HG03064 (cell line): Measurements from ENCODE around the gene SNPH.
"Not testable (repeated sequence)": the region's sequence is repeated elsewhere in the genome, so short reads cannot be mapped to it uniquely, and the experiment has no call there.

Experiments used
- ATAC-seq: cut with Tn5 transposase; IDR thresholded peaks from one replicate; pipeline ENCODE4 v1.9.1; 2021; ENCODE audit warnings: low read depth; ENCODE audit not compliant: unreplicated experiment

SNPH gene, protein sequence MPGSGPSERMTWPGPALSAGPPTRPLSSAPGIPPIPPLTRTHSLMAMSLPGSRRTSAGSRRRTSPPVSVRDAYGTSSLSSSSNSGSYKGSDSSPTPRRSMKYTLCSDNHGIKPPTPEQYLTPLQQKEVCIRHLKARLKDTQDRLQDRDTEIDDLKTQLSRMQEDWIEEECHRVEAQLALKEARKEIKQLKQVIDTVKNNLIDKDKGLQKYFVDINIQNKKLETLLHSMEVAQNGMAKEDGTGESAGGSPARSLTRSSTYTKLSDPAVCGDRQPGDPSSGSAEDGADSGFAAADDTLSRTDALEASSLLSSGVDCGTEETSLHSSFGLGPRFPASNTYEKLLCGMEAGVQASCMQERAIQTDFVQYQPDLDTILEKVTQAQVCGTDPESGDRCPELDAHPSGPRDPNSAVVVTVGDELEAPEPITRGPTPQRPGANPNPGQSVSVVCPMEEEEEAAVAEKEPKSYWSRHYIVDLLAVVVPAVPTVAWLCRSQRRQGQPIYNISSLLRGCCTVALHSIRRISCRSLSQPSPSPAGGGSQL

GRCh38 chr20:1266167-1266973 lies at the start of gene SNPH:
Gene SNPH, plus strand, starts transcription at chr20:1266294. Its CDS starts 29,946 bp downstream, at chr20:1296240.
- no peak for ATAC-seq

DNA sequence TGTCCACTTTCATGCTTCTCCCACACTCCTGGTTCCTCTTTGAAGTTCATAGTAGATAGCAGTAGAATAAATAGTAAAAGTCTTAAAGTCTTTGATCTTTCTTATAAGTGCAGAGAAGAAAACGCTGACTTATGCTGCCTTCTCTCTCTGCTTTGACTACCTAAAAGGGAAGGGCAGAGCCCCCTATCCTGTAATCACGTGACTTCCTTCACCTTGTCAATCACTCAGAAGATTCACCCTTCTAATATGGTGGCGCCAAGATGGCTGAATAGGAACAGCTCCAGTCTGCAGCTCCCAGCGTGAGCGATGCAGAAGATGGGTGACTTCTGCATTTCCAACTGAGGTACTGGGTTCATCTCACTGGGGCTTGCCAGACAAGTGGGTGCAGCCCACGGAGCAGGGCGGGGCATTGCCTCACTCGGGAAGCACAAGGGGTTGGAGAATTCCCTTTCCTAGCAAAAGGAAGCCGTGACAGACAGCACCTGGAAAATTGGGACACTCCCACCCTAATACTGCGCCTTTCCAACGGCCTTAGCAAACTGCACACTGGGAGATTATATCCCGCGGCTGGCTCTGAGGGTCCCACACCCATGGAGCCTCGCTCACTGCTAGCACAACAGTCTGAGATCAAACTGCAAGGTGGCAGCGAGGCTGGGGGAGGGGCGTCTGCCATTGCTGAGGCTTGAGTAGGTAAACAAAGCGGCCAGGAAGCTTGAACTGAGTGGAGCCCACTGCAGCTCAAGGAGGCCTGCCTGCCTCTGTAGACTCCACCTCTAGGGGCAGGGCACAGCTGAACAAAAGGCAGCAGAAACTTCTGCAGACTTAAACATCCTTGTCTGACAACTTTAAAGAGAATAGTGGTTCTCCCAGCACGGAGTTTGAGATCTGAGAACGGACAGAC lies 49.3 kb upstream of the SNPH start:
- ATAC-seq = not testable (repeated sequence)

- not testable (repeated sequence) for ATAC-seq
Observed at GRCh38 chr20:1222750-1223149, 43.3 kb upstream of the SNPH start.

DNA sequence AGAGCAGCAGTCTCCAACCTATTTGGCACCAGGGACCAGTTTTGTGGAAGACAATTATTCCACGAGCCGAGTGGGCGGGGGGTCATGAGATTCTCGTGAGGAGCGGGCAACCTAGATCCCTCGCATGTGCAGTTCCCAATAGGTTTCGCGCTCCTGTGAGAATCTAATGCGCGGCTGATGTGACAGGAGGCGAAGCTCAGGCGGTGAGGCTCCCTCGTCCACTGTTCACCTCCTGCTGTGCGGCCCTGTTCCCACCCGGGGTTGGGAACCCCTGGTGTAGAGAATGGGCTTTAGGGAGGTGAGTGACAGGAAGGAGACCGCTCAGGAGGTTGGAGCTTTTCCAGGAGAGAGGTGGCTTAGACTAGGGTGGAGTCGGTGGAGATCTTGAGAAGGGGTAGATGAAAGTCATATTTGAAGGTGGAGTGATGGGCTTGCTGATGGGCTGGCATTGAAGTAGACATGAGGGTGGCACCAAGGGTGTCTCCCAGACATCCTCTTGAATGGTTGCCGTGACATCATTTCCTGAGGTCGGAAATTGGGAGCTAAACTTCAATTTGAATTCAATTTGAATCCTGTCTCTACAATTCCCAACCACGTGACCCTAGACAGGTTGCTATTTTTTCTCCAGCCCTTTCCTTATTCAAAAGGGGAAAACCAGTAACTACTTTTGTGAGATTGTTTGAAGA lies 41.7 kb upstream of the SNPH start:
- ATAC-seq = no peak

GRCh38 chr20:1225263-1225782 lies 40.8 kb upstream of the SNPH start:
- ATAC-seq = no peak

DNA sequence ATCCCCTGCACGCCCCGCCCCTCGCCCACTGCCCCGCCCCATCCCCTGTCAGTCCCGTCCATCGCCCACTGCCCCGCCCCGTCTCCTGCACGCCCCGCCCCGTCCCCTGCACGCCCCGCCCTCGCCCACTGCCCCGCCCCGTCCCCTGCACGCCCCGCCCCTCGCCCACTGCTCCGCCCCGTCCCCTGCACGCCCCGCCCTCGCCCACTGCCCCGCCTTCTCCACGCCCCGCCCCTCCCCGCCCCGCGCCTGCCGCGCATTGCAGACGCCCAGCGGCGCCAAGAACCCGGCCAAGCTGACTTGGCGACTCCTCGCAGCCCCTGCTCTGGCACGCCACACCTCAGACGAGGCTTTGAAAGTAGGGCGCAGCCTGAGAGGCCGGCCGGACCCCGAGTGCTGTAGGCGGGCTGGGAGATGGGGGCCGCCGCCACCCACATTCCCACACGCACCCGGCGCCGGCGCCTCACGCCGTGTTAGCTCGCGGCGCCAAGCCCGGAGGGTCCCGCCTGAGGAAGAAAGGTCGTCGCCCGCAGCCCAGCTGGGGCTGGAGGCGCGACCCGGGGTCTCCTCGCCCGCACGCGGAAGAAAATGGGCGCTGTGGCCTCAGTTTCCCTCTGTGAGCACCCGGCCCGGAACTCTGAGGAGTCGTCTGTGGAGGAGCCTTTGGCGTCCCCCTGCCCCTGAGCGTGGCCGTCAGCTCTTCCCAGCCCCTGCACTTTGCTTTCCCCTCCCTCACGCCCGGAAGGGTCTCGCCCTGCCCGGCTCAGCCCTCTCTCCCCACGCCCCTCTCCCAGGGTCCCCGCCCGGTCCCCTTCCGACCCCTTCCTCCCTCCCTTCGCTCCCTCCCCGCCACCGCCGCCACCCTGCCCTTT lies 40.1 kb upstream of the SNPH start, which contains the start of gene RAD21L1:
Gene RAD21L1, plus strand, starts transcription at position 262 of the 872 bp plus-strand sequence. CDS start 2,410 bp downstream, outside the sequence.
- no peak for ATAC-seq

DNA sequence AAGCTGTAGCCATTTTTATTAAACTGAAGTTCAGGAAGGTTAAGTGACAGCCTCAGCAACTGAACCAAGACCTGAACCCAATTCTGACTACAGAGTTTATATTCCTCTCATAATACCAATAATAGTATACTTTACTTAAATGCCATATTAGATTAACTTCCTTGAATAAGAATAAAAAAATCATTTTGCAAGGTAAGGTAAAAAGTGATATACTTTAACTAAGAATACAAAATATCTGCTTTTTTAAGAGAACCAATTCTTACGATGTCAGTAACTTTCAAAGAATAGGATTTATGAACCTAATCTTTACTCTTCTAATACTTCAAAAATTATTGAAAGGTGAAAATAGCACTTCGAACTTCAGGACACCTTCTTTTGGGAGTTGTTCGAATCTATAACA lies 36.6 kb upstream of the SNPH start:
- no peak for ATAC-seq

- ATAC-seq = no peak
Observed at GRCh38 chr20:1232286-1233111, 33.6 kb upstream of the SNPH start.

DNA sequence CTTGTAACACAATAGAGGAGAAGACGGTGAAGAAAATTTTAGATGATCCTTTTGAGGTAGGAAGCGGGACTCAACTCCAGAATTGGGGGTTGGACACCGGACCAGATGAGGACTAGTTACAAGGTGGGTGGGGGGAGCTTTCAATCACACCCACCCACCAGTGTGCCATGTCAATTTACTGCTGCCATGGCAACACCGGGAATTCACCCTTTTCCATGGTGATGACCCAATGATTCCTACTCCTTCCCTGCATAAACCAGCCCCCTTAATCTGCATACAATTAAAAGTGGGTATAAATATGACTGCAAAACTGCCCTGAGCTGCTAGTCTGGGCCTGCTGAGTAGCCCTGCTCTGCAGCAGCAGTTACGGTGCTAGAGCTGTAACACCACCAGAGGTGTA lies 25.5 kb upstream of the SNPH start:
- no peak for ATAC-seq

GRCh38 chr20:1241456-1241855 lies 24.6 kb upstream of the SNPH start:
- ATAC-seq = no peak

DNA sequence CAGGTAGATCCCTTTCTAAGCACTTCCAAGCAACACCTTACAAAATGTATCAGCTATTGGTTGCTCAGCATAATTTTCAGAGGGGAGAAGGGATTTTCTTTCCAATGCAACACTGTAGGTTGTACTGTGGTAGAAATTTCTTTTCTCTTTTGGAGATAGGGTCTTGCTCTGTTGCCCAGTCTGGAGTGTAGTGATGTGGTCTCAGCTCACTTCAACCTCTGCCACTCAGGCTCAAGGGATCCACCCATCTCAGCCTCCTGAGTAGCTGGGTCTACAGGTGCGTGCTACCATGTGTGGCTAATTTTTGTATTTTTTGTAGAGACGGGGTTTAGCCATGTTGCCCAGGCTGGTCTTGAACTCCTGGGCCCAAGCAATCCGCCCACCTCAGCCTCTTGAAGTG lies 24.0 kb upstream of the SNPH start:
- no peak for ATAC-seq

DNA sequence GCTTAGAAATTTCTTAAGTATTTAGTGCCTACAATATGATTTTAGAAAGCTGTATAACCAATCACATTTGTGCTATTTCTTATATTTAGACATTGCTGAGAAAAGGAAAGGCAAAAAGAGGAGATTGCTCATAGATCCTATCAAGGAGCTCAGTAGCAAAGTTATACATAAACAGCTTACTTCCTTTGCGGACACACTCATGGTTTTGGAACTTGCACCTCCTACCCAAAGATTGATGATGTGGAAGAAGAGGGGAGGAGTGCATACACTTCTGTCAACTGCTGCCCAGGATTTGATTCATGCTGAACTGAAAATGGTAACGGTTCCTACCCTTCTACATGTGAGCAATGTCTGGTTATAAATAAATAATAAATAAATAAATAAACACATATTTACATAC lies 23.6 kb upstream of the SNPH start:
- no peak for ATAC-seq

GRCh38 chr20:1245578-1245977 lies 20.5 kb upstream of the SNPH start:
- ATAC-seq = no peak

GRCh38 chr20:1247689-1248088 lies 18.4 kb upstream of the SNPH start:
- ATAC-seq = no peak

- not testable (repeated sequence) for ATAC-seq
Observed at GRCh38 chr20:1250282-1250681, 15.8 kb upstream of the SNPH start.

DNA sequence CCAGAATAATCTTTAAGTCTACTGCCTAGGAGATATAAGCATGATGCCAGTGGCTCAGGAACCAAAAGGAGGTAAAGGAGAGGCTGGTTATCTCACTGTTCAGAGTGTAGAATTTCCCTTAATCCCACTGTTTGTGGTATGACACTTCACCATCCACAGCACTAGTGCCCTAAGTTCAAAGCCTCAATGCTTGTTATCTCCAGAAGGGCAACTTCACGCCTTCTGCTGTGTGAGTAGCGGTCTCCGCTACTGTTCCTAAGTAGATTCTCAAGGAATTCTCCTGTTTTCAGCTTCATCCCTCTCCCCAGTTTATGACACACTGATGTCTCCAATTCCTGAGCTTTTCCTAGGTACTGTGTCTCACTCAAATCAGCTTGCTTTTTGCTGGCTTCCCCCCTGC lies 13.7 kb upstream of the SNPH start:
- ATAC-seq = no peak

DNA sequence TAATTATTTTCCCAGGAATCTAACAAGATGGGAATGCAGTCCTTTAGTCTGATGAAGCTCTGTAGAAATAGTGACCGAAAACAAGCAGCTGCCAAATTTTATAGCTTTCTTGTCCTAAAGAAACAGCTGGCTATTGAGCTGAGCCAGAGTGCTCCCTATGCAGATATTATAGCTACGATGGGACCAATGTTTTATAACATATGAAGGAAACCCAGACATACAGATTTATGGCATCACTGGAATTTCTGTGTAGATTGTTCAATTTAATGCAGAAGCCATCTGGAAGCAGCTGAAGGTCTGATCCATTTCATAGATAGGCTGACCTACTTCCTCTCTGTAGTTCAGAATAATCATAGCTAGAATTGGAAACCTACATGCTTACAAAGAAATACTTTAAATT lies 11.8 kb upstream of the SNPH start:
- no peak for ATAC-seq

DNA sequence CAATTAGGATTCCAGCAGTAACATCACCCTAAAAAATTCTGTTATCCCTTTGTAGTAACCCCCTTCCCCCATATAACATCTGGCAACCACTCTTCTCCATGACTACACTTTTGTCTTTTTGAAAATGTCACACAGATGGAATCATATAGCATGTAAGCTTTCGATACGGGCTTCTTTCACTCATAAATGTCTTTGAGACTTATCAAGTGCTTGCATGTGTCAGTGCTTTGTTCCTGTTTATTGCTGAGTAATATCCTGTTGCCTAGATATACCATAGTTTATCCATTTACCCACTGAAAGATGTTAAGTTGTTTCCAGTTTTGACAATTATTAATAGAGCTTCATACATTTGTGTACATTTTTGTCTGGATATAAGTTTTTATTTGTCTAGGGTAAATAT lies 10.4 kb upstream of the SNPH start:
- no peak for ATAC-seq
